H1 (cell line): Measurements from ENCODE around the gene GRAMD2A. TPM values are rescaled to one million over a fixed set of nuclear protein-coding genes. Genes with fewer than 3 reads are reported as not detected.

Source experiments
- CTCF ChIA-PET: fragments of 300-600 bp; sonication (Branson Sonifier 250); formaldehyde crosslinking; loops from one replicate; lab custom pipeline; 2021; ENCODE audit not compliant: partially characterized antibody; lab: Charles Lee
- POLR2A ChIA-PET: fragments of 300-600 bp; sonication (Branson Sonifier 250); formaldehyde crosslinking; loops from one replicate; lab custom pipeline; 2021; ENCODE audit warnings: inconsistent platforms; ENCODE audit not compliant: partially characterized antibody; lab: Charles Lee
- DNase-seq, 2 experiments: peaks; one replicate each; pipeline versions ENCODE4 v3.0.0 to v3.0.0-alpha.2; 2010 to 2022; ENCODE audit warnings: low spot score in 2 of 2, low read depth in 1 of 2, mixed read lengths in 1 of 2
- FAIRE-seq: peaks from 2 replicates; lab custom pipeline; 2011; peaks lifted over from hg19 to GRCh38; lab: Jason Lieb, UNC
- H2AFZ ChIP-seq: 2 replicates; pipeline ENCODE4 v1.8.1; 2012; ENCODE audit warnings: low read length, inconsistent platforms
- H2AK5ac ChIP-seq: 2 replicates; pipeline ENCODE4 v1.6.1; 2013; ENCODE audit warnings: low read depth, low read length
- H2BK120ac ChIP-seq: replicated peaks from 2 replicates; pipeline ENCODE3; 2013; ENCODE audit warnings: low read depth, low read length, inconsistent platforms
- H2BK12ac ChIP-seq: 2 replicates; pipeline ENCODE4 v1.6.1; 2013; ENCODE audit warnings: low read depth, low read length
- H2BK15ac ChIP-seq: 2 replicates; pipeline ENCODE4 v1.6.1; 2013; ENCODE audit warnings: low read length
- H2BK20ac ChIP-seq: 2 replicates; pipeline ENCODE4 v1.6.1; 2013; ENCODE audit warnings: low read length
- H2BK5ac ChIP-seq: 2 replicates; pipeline ENCODE4 v1.6.1; 2013; ENCODE audit warnings: low read depth, low read length
- H3K14ac ChIP-seq: 2 replicates; pipeline ENCODE4 v1.6.1; 2013; ENCODE audit warnings: inconsistent platforms; ENCODE audit not compliant: insufficient read length
- H3K18ac ChIP-seq: 2 replicates; pipeline ENCODE4 v1.6.1; 2013; ENCODE audit warnings: low read length; ENCODE audit errors: extremely low read depth
- H3K23ac ChIP-seq: 2 replicates; pipeline ENCODE4 v1.6.1; 2013; ENCODE audit warnings: inconsistent platforms; ENCODE audit not compliant: insufficient read length
- H3K23me2 ChIP-seq: 2 replicates; pipeline ENCODE4 v1.6.1; 2013; ENCODE audit warnings: low read depth, low read length
- H3K27ac ChIP-seq: 2 replicates; pipeline ENCODE4 v1.6.1; 2011; ENCODE audit warnings: low read depth, low read length, inconsistent platforms
- H3K27me3 ChIP-seq, 4 experiments: replicated peaks in 1 of 4; 1 replicate in 1 of 4; 2 replicates in 3 of 4; pipeline versions ENCODE4 v1.6.1 to v1.8.1; 2011 to 2013; ENCODE audit warnings: low read length in 3 of 4, mild to moderate bottlenecking in 3 of 4, inconsistent platforms in 2 of 4, mixed read lengths in 2 of 4, moderate library complexity in 1 of 4; ENCODE audit not compliant: control insufficient read depth in 3 of 4, insufficient read depth in 3 of 4; ENCODE audit errors: extremely low read depth in 1 of 4
- H3K36me3 ChIP-seq, 4 experiments: 2 replicates each; pipeline versions ENCODE4 v1.6.1 to v1.8.1; 2011 to 2013; ENCODE audit warnings: mild to moderate bottlenecking in 4 of 4, low read length in 3 of 4, moderate library complexity in 2 of 4, control low read depth in 1 of 4, inconsistent platforms in 1 of 4; ENCODE audit not compliant: insufficient read depth in 4 of 4, control insufficient read depth in 2 of 4
- H3K4ac ChIP-seq: replicated peaks from 2 replicates; pipeline ENCODE3; 2013; ENCODE audit warnings: low read length, low read depth, mixed read lengths, inconsistent platforms; ENCODE audit not compliant: insufficient read length
- H3K4me1 ChIP-seq, 4 experiments: replicated peaks in 1 of 4; 1 replicate in 1 of 4; 2 replicates in 3 of 4; pipeline versions ENCODE4 v1.6.1 to v1.8.1; 2011 to 2013; ENCODE audit warnings: low read length in 3 of 4, inconsistent platforms in 2 of 4, mixed read lengths in 1 of 4; ENCODE audit not compliant: insufficient read depth in 4 of 4, control insufficient read depth in 3 of 4
- H3K4me2 ChIP-seq, 2 experiments: 2 replicates each; pipeline versions ENCODE4 v1.6.1 to v1.8.1; 2011 to 2013; ENCODE audit warnings: low read depth in 2 of 2, low read length in 2 of 2, control low read depth in 1 of 2, inconsistent platforms in 1 of 2, mild to moderate bottlenecking in 1 of 2; ENCODE audit not compliant: insufficient read depth in 1 of 2
- H3K4me3 ChIP-seq, 4 experiments: fragments of 200-600, 300-600 bp in 1 of 4; sonication (generic), shearing (Covaris generic), sonication (Bioruptor Twin) in 1 of 4; 2 replicates each; pipeline versions ENCODE4 v1.5.1 to v1.8.1; 2011 to 2016; ENCODE audit warnings: low read length in 4 of 4, low read depth in 3 of 4, control low read depth in 2 of 4, inconsistent platforms in 2 of 4, mild to moderate bottlenecking in 2 of 4, mixed read lengths in 1 of 4, moderate library complexity in 1 of 4; ENCODE audit not compliant: insufficient read depth in 2 of 4; ENCODE audit errors: extremely low read depth in 1 of 4
- H3K56ac ChIP-seq: replicated peaks from 2 replicates; pipeline ENCODE3; 2013; ENCODE audit warnings: low read depth, mild to moderate bottlenecking, mixed read lengths, low read length, inconsistent platforms; ENCODE audit not compliant: insufficient read length
- H3K79me1 ChIP-seq: 2 replicates; pipeline ENCODE4 v1.6.1; 2013; ENCODE audit warnings: low read depth, low read length, control low read depth
- H3K79me2 ChIP-seq, 2 experiments: 2 replicates each; pipeline versions ENCODE4 v1.6.1 to v1.8.1; 2012 to 2013; ENCODE audit warnings: low read length in 2 of 2, mild to moderate bottlenecking in 2 of 2, inconsistent platforms in 1 of 2; ENCODE audit not compliant: insufficient read depth in 2 of 2, control insufficient read depth in 1 of 2
- H3K9ac ChIP-seq, 4 experiments: replicated peaks in 1 of 4; 1 replicate in 1 of 4; 2 replicates in 3 of 4; pipeline versions ENCODE4 v1.6.1 to v1.8.1; 2011 to 2013; ENCODE audit warnings: low read depth in 3 of 4, low read length in 3 of 4, control low read depth in 2 of 4, mild to moderate bottlenecking in 2 of 4, moderate library complexity in 2 of 4, inconsistent platforms in 1 of 4; ENCODE audit errors: extremely low read depth in 1 of 4
- H3K9me3 ChIP-seq, 2 experiments: 2 replicates each; pipeline versions ENCODE4 v1.6.1 to v1.8.1; 2012 to 2013; ENCODE audit warnings: mild to moderate bottlenecking in 2 of 2, moderate library complexity in 2 of 2, control low read depth in 1 of 2, inconsistent platforms in 1 of 2, low read depth in 1 of 2, low read length in 1 of 2, mixed read lengths in 1 of 2; ENCODE audit not compliant: insufficient read depth in 2 of 2
- H4K20me1 ChIP-seq, 2 experiments: replicated peaks in 1 of 2; 2 replicates each; pipeline versions ENCODE3 to v1.8.1; 2011 to 2013; ENCODE audit warnings: inconsistent platforms in 2 of 2, low read length in 2 of 2, mild to moderate bottlenecking in 1 of 2; ENCODE audit not compliant: insufficient read depth in 2 of 2, control insufficient read depth in 1 of 2
- H4K5ac ChIP-seq: 2 replicates; pipeline ENCODE4 v1.6.1; 2013; ENCODE audit warnings: low read length, low read depth, mixed read lengths, inconsistent platforms; ENCODE audit not compliant: insufficient read length
- H4K8ac ChIP-seq: 2 replicates; pipeline ENCODE4 v1.8.0; 2013; ENCODE audit warnings: mild to moderate bottlenecking, moderate library complexity, low read length, inconsistent platforms; ENCODE audit not compliant: insufficient read depth; ENCODE audit errors: extremely low read depth
- H4K91ac ChIP-seq: replicated peaks from 2 replicates; pipeline ENCODE3; 2013; ENCODE audit warnings: low read length, mixed read lengths, inconsistent platforms; ENCODE audit not compliant: insufficient read length
- BCL11A ChIP-seq, 2 experiments: IDR thresholded peaks; one replicate each; pipeline ENCODE4 v1.6.1; 2011; ENCODE audit warnings: low read depth in 2 of 2, low read length in 2 of 2, mild to moderate bottlenecking in 2 of 2
- EP300 ChIP-seq, 2 experiments: IDR thresholded peaks; 1 replicate in 1 of 2; 2 replicates in 1 of 2; pipeline ENCODE4 v1.6.1; 2011 to 2012; ENCODE audit warnings: low read depth in 2 of 2, low read length in 2 of 2, mild to moderate bottlenecking in 2 of 2, borderline replicate concordance in 1 of 2, inconsistent platforms in 1 of 2, moderate library complexity in 1 of 2
- KDM4A ChIP-seq: IDR thresholded peaks from one replicate; pipeline ENCODE4 v1.7.1; 2012; ENCODE audit warnings: low read depth, mild to moderate bottlenecking, moderate library complexity, low read length, inconsistent platforms; ENCODE audit not compliant: severe bottlenecking
- PHF8 ChIP-seq: fragments of 200-600 bp; sonication (generic); conservative IDR thresholded peaks from 2 replicates; pipeline ENCODE4 v1.7.1; 2012; ENCODE audit warnings: low read depth, mild to moderate bottlenecking, inconsistent platforms, low read length, moderate library complexity
- RAD21 ChIP-seq, 2 experiments: IDR thresholded peaks in 1 of 2; conservative IDR thresholded peaks in 1 of 2; 2 replicates each; pipeline ENCODE4 v1.6.1; 2011; ENCODE audit warnings: low read depth in 2 of 2, low read length in 2 of 2, improper control_type of control experiment in 1 of 2, inconsistent platforms in 1 of 2, mild to moderate bottlenecking in 1 of 2, moderate library complexity in 1 of 2
- RFX5 ChIP-seq: IDR thresholded peaks from 2 replicates; pipeline ENCODE4 v1.6.1; 2011; ENCODE audit warnings: low read depth, low read length, improper control_type of control experiment, borderline replicate concordance
- SP1 ChIP-seq: IDR thresholded peaks from 2 replicates; pipeline ENCODE4 v1.6.1; 2011; ENCODE audit warnings: low read depth, low read length
- SP2 ChIP-seq: IDR thresholded peaks from 2 replicates; pipeline ENCODE4 v1.6.1; 2012; ENCODE audit warnings: mild to moderate bottlenecking, low read length, inconsistent platforms
- SRF ChIP-seq: IDR thresholded peaks from 2 replicates; pipeline ENCODE4 v1.6.1; 2011; ENCODE audit warnings: mild to moderate bottlenecking, low read depth, low read length, moderate library complexity
- TAF7 ChIP-seq: optimal IDR thresholded peaks from 2 replicates; pipeline ENCODE3; 2011; ENCODE audit warnings: low read depth, mild to moderate bottlenecking, inconsistent platforms, low read length, moderate library complexity, borderline replicate concordance
- WGBS, 2 experiments: shearing (Covaris generic) in 1 of 2; methylation state at CpG; one replicate each; pipeline versions ENCODE4 v1.1.6 to v1.1.7; 2013 to 2015; ENCODE audit warnings: low lambda C conversion rate in 2 of 2, mixed read lengths in 2 of 2, inconsistent platforms in 1 of 2, low coverage in 1 of 2, missing lambda C conversion rate in 1 of 2; ENCODE audit not compliant: insufficient replicate concordance in 2 of 2, insufficient coverage in 1 of 2, insufficient read length in 1 of 2; ENCODE audit errors: extremely low coverage in 1 of 2, missing lambda C conversion rate in 1 of 2; 5-methylcytosine and 5-hydroxymethylcytosine counted together
- polyA plus RNA-seq, 7 experiments: library from polyadenylated mRNA; depleted of rRNA in 3 of 7; stranded (reverse) in 5 of 7; unstranded in 2 of 7; fragments of >200 nt in 5 of 7; fragments of 200-250 nt in 2 of 7; gene quantifications; 1 replicate in 5 of 7; 2 replicates in 1 of 7; 4 replicates in 1 of 7; pipeline versions ENCODE4 v1.2.1 to v1.2.3, GENCODE V29; 2011 to 2013; ENCODE audit warnings: missing spikeins in 2 of 7, mixed read lengths in 2 of 7
- total RNA-seq: library from RNA; stranded (reverse); fragmentation: NEBNext Ultra II Directional; extraction: Animal tissue kit (Norgen Biotek cat#: 25700); gene quantifications from 2 replicates; pipeline ENCODE4 v1.2.1, GENCODE V29; 2021
- TF ChIP-seq, protein P1 (sequence below): IDR thresholded peaks from 2 replicates; pipeline ENCODE4 v1.6.1; 2011; ENCODE audit warnings: low read depth, mild to moderate bottlenecking, low read length; ENCODE audit not compliant: insufficient read depth

GRAMD2A gene
- total and polyA plus RNA-seq, 2 of the 8 experiments (the other 6 are each of a cell fraction or from before 2014, with no cell fraction given) = 0.57 to 1.5 TPM

- peaks cover 5% of the 10 kb centered on the region for H3K79me1 ChIP-seq
- H3K27ac ChIP-seq = no peak overlapping the region
- no peak overlapping the region for H3K4me2 ChIP-seq
- no peak overlapping the region for H3K56ac ChIP-seq
- DNase-seq = no peak
- H3K36me3 ChIP-seq = peaks cover 66 to 100% (median 93%) of the 10 kb centered on the region in 4 experiments
- no peaks in the 10 kb centered on the region; a peak in 1 of 4 replicates for H3K79me2 ChIP-seq
- H4K5ac ChIP-seq = no peak overlapping the region
- H3K23me2 ChIP-seq = no peaks in the 10 kb centered on the region
- no peak overlapping the region for H2BK5ac ChIP-seq
- H2BK12ac ChIP-seq = no peak overlapping the region
- no peaks in the 10 kb centered on the region for H3K9me3 ChIP-seq
- H2BK20ac ChIP-seq = no peak overlapping the region
- no peak overlapping the region for H2BK120ac ChIP-seq
- H2BK15ac ChIP-seq = no peak overlapping the region
- no peak overlapping the region for H3K18ac ChIP-seq
- peaks cover 18 to 32% of the 10 kb centered on the region in 2 experiments for H4K20me1 ChIP-seq
- H3K23ac ChIP-seq = no peak overlapping the region
- no peak for FAIRE-seq
- no peak overlapping the region for H3K9ac ChIP-seq
- ChIA-PET CTCF (interaction anchor here (1.0 to 1.7 kb wide), 2 partner anchors 11 to 79 kb away, joined by 4 read pairs; no protein-coding TSS in a partner anchor), POLR2A (interaction anchor here (0.7 to 1.7 kb wide), 4 partner anchors 9 to 27 kb away, joined by 3 to 7 read pairs (median 5); partner anchors contain the start of gene GRAMD2A)
- WGBS, 2 experiments = 86% methylated on average over 9 of the region's 10 CpGs; no CpG with 5 or more reads in 1 of the 2 experiments
- no peak overlapping the region for H3K4ac ChIP-seq
- no peak overlapping the region for H2AK5ac ChIP-seq
- H2AFZ ChIP-seq = no peak overlapping the region
- no peak overlapping the region for H3K14ac ChIP-seq
- H4K91ac ChIP-seq = no peak overlapping the region
- H3K4me1 ChIP-seq = no peaks in the 10 kb centered on the region
- no peak overlapping the region for H4K8ac ChIP-seq
- no peaks in the 10 kb centered on the region for H3K27me3 ChIP-seq
- H3K4me3 ChIP-seq = no peak overlapping the region
- TF ChIP-seq, protein P1, sequence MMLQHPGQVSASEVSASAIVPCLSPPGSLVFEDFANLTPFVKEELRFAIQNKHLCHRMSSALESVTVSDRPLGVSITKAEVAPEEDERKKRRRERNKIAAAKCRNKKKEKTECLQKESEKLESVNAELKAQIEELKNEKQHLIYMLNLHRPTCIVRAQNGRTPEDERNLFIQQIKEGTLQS = no peak
- TF ChIP-seq BCL11A (IDR thresholded peaks at IDR 0.05; ENCODE audit: low read depth in 2 of 2, low read length in 2 of 2) (no peak), TAF7 (no peak), SRF (no peak), SP1 (no peak), SP2 (no peak), KDM4A (no peak), PHF8 (no peak), RFX5 (no peak), RAD21 (IDR thresholded peaks at IDR 0.05 in 1 of 2, conservative IDR thresholded peaks at IDR 0.05 in 1 of 2; ENCODE audit: low read depth in 2 of 2, low read length in 2 of 2) (no peak), EP300 (IDR thresholded peaks at IDR 0.05; ENCODE audit: borderline replicate concordance in 1 of 2, low read depth in 2 of 2, low read length in 2 of 2) (no peak)
Measured at GRCh38 chr15:72205896-72206676, 8.5 kb upstream of the GRAMD2A start.
